GM12865 (cell line): ENCODE data around the gene RALGAPA1.
"Not testable (repeated sequence)": the region's sequence is repeated elsewhere in the genome, so short reads cannot be mapped to it uniquely, and the experiment has no call there.

Experiments used
- DNase-seq: peaks from one replicate; pipeline ENCODE4 v3.0.0; 2010; ENCODE audit warnings: low read depth
- H3K4me3 ChIP-seq: 2 replicates; pipeline ENCODE4 v1.5.1; 2011; ENCODE audit warnings: mild to moderate bottlenecking, low read depth, low read length, control low read depth
- TF ChIP-seq, protein P1 (sequence below): IDR thresholded peaks from 2 replicates; pipeline ENCODE4 v1.5.1; 2011; ENCODE audit warnings: low read length, control low read depth, low read depth, inconsistent platforms; ENCODE audit not compliant: insufficient read depth; ENCODE audit errors: missing control alignments

RALGAPA1 gene

DNA sequence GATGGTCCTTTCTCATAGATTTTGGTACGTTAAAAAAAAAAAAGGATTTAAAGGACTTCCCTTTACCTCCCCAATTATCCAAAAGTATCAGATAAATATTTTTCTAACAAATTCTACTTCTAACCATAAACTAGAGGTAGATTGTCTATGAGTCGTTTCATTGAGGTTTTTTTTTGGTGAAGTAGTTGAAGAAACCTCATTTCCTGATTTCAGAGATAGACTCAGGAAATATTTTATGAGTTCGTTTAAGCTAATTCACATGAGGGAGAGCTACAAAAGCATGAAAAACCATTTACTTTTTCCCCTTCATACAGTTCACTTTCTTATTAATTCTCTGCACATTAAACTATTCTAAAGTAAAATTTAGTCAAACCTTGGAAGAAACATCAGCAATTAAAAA is 112.5 kb downstream of the RALGAPA1 start:
- no peak for DNase-seq
- H3K4me3 ChIP-seq = no peak overlapping the region
- TF ChIP-seq, protein P1, sequence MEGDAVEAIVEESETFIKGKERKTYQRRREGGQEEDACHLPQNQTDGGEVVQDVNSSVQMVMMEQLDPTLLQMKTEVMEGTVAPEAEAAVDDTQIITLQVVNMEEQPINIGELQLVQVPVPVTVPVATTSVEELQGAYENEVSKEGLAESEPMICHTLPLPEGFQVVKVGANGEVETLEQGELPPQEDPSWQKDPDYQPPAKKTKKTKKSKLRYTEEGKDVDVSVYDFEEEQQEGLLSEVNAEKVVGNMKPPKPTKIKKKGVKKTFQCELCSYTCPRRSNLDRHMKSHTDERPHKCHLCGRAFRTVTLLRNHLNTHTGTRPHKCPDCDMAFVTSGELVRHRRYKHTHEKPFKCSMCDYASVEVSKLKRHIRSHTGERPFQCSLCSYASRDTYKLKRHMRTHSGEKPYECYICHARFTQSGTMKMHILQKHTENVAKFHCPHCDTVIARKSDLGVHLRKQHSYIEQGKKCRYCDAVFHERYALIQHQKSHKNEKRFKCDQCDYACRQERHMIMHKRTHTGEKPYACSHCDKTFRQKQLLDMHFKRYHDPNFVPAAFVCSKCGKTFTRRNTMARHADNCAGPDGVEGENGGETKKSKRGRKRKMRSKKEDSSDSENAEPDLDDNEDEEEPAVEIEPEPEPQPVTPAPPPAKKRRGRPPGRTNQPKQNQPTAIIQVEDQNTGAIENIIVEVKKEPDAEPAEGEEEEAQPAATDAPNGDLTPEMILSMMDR = no peak

- no peak for DNase-seq
- TF ChIP-seq, protein P1 = no peak
- no peak overlapping the region for H3K4me3 ChIP-seq
These were observed 113.0 kb downstream of the RALGAPA1 start for GRCh38 chr14:35696119-35696518.

- TF ChIP-seq, protein P1 = no peak
- no peak for DNase-seq
These were observed 113.4 kb downstream of the RALGAPA1 start for GRCh38 chr14:35695647-35696046.

DNA sequence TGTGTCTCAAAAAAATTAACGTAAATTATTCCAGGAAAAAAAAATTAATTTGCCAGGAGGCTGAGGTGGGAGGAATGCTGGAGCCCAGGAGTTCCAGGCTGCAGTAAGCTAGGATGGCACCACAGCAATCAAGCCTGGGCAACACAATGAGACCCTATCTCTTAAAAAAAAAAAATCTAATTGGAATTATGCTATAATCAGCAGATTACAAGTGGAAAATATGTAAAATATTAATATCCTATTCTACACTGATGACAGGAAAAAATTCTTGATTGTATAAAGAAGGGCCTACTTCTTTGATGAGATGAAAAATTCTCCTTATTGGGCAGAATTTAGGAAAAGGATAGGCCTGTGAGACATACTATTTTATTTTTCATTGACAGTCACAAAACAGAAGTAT is 114.0 kb downstream of the RALGAPA1 start:
- no peak for DNase-seq
- TF ChIP-seq, protein P1 = no peak
- H3K4me3 ChIP-seq = no peak overlapping the region

More at GRCh38 chr14:35695647-35696046, 113.4 kb downstream of the RALGAPA1 start:
- H3K4me3 ChIP-seq = no peak overlapping the region

GRCh38 chr14:35689000-35689460 is 120.1 kb downstream of the RALGAPA1 start:
- no peak overlapping the region for H3K4me3 ChIP-seq
- DNase-seq = peak; percentile 39
- TF ChIP-seq, protein P1 = no peak

- TF ChIP-seq, protein P1 = no peak
- DNase-seq = no peak
These were observed 120.8 kb downstream of the RALGAPA1 start for GRCh38 chr14:35688126-35688826.

DNA sequence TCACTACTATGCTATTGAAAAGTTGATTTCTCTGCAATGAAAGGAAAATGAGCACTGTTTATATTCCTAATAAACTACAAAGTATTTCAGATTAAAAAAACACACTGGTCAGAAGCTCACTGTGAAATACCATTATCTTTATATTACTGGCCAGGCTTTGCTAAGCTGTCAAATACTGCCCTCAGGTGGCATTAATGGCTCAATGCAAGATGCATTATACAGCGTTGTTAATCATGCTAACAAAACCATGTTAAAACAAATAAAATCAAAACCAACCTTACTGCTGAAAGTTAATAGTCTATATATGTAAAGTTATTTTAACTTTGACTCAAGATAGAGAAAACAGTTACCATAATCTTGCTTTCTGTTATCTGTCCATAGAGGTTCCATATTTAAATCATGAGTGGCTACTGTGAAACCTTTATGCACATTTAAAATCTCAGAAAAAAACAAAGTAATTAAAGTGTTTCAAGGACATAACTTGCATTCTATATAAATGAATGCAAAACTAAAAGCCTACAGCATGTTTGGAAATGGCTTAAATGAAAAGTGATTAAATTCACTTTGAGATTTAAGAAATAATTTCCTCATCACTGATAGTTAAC is 121.7 kb downstream of the RALGAPA1 start:
- TF ChIP-seq, protein P1 = peak; percentile 77
- peak; percentile 72 for DNase-seq

More at GRCh38 chr14:35688126-35688826, 120.8 kb downstream of the RALGAPA1 start:
- no peak overlapping the region for H3K4me3 ChIP-seq

DNA sequence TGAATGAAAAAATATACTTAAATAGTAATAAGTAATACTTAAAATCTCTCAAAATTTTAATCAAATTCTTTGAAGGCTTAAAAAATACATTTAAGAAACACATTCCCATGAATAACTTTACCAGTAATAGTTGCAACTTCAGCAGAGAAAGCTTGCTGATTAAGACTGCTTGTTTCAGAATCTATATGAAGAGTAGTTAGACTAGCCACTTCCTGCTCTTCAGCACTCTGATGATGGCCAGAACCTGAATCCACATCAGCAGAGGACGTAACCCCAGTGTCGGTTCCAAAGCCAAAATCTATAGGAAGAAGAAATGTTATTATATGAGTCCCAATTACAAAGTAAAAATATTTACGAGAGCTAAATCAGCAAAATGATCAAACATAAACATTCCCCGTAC is 125.4 kb downstream of the RALGAPA1 start:
- not testable (repeated sequence) for DNase-seq

More for the DNA sequence above, 121.7 kb downstream of the RALGAPA1 start:
- H3K4me3 ChIP-seq = no peak overlapping the region

More for the DNA sequence above, 125.4 kb downstream of the RALGAPA1 start:
- not testable (repeated sequence) for H3K4me3 ChIP-seq
